GM12878 (cell line): ENCODE data around the gene ABCB9. TPM values are rescaled to one million over a fixed set of nuclear protein-coding genes. Genes with fewer than 3 reads are reported as not detected.

Experiments used
- BACH1 ChIP-seq: fragments of 450-650 bp; IDR thresholded peaks from 2 replicates; pipeline ENCODE4 v1.6.1; 2017; ENCODE audit warnings: mild to moderate bottlenecking, borderline replicate concordance
- BCL11A ChIP-seq: IDR thresholded peaks from 2 replicates; pipeline ENCODE4 v1.6.1; 2011; ENCODE audit warnings: low read depth, low read length
- BRCA1 ChIP-seq: IDR thresholded peaks from 2 replicates; pipeline ENCODE4 v1.6.1; 2011; ENCODE audit warnings: low read depth, low read length, improper control_type of control experiment
- CBX3 ChIP-seq: fragments of 200-600 bp; sonication (generic); IDR thresholded peaks from 2 replicates; pipeline ENCODE4 v1.6.1; 2016; ENCODE audit warnings: low read depth, borderline replicate concordance
- CHD4 ChIP-seq: fragments of 200-600 bp; sonication (generic); IDR thresholded peaks from 2 replicates; pipeline ENCODE4 v1.6.1; 2016; ENCODE audit warnings: mild to moderate bottlenecking
- CREB1 ChIP-seq: IDR thresholded peaks from 2 replicates; pipeline ENCODE4 v1.6.1; 2012; ENCODE audit warnings: low read depth, mild to moderate bottlenecking, inconsistent platforms
- EGR1 ChIP-seq, 2 experiments: IDR thresholded peaks; 1 replicate in 1 of 2; 2 replicates in 1 of 2; pipeline ENCODE4 v1.6.1; 2011 to 2012; ENCODE audit warnings: low read depth in 2 of 2, low read length in 2 of 2, borderline replicate concordance in 1 of 2, mild to moderate bottlenecking in 1 of 2, moderate library complexity in 1 of 2
- ESRRA ChIP-seq: IDR thresholded peaks from 2 replicates; pipeline ENCODE4 v1.6.1; 2012; ENCODE audit warnings: mild to moderate bottlenecking, low read length, improper control_type of control experiment
- GABPA ChIP-seq: IDR thresholded peaks from 2 replicates; pipeline ENCODE4 v1.6.1; 2014; ENCODE audit warnings: antibody characterized with exemption, low read depth, mild to moderate bottlenecking, inconsistent platforms
- HDAC2 ChIP-seq: fragments of 200-600 bp; sonication (generic); IDR thresholded peaks from 2 replicates; pipeline ENCODE4 v1.6.1; 2017
- MEF2A ChIP-seq: IDR thresholded peaks from 2 replicates; pipeline ENCODE4 v1.6.1; 2011; ENCODE audit warnings: low read depth, mild to moderate bottlenecking, low read length, moderate library complexity; ENCODE audit not compliant: insufficient read depth
- MEF2B ChIP-seq: fragments of 450-650 bp; IDR thresholded peaks from 2 replicates; pipeline ENCODE4 v1.6.1; 2018; ENCODE audit warnings: mild to moderate bottlenecking, moderate library complexity; ENCODE audit not compliant: partially characterized antibody, poor library complexity, severe bottlenecking
- MYC ChIP-seq: IDR thresholded peaks from 2 replicates; pipeline ENCODE4 v1.6.1; 2011; ENCODE audit warnings: mild to moderate bottlenecking, low read length, moderate library complexity, inconsistent platforms; ENCODE audit not compliant: insufficient read depth, insufficient replicate concordance, insufficient read length, severe bottlenecking
- PAX5 ChIP-seq: IDR thresholded peaks from 2 replicates; pipeline ENCODE4 v1.6.1; 2011; ENCODE audit warnings: low read depth, low read length, borderline replicate concordance
- POLR2A ChIP-seq: IDR thresholded peaks from 2 replicates; pipeline ENCODE4 v1.6.1; 2011; ENCODE audit warnings: low read depth, mild to moderate bottlenecking, low read length
- RAD21 ChIP-seq: IDR thresholded peaks from 2 replicates; pipeline ENCODE4 v1.6.1; 2011; ENCODE audit warnings: mild to moderate bottlenecking, low read depth, low read length, moderate library complexity; ENCODE audit not compliant: insufficient read depth
- RELA ChIP-seq: fragments of 450-650 bp; IDR thresholded peaks from 2 replicates; pipeline ENCODE4 v1.8.0; 2014; ENCODE audit warnings: borderline replicate concordance; ENCODE audit not compliant: partially characterized antibody
- SIN3A ChIP-seq: IDR thresholded peaks from 2 replicates; pipeline ENCODE4 v1.6.1; 2012; ENCODE audit warnings: low read depth, low read length, improper control_type of control experiment
- SIX5 ChIP-seq: IDR thresholded peaks from 2 replicates; pipeline ENCODE4 v1.6.1; 2011; ENCODE audit warnings: mild to moderate bottlenecking, low read depth, low read length, moderate library complexity; ENCODE audit not compliant: severe bottlenecking
- SMAD5 ChIP-seq: IDR thresholded peaks from 2 replicates; pipeline ENCODE4 v1.6.1; 2016; ENCODE audit warnings: antibody characterized with exemption, low read depth
- SP1 ChIP-seq: IDR thresholded peaks from one replicate; pipeline ENCODE4 v1.6.1; 2011; ENCODE audit warnings: low read depth, low read length
- SREBF2 ChIP-seq: IDR thresholded peaks from 2 replicates; pipeline ENCODE4 v1.6.1; 2012; ENCODE audit warnings: mild to moderate bottlenecking, low read length
- ZNF274 ChIP-seq: IDR thresholded peaks from one replicate; pipeline ENCODE4 v1.8.0; 2011; ENCODE audit not compliant: insufficient read length, insufficient read depth
- polyA plus RNA-seq, 11 experiments: library from polyadenylated mRNA; depleted of rRNA in 4 of 11; unstranded in 6 of 11; stranded (reverse) in 5 of 11; fragments of >200 nt; fragmentation: Nextera tagmentation in 4 of 11; fragmentation: Illumina TruSeq in 1 of 11; extraction: Ambion mirVana in 4 of 11; extraction: Trizol in 1 of 11; gene quantifications; 1 replicate in 1 of 11; 2 replicates in 10 of 11; pipeline versions ENCODE4 v1.2.1 to v1.2.3, GENCODE V29; 2011 to 2016; ENCODE audit warnings: inconsistent platforms in 2 of 11, missing spikeins in 2 of 11, low read depth in 1 of 11
- total RNA-seq, 4 experiments: library from RNA; depleted of rRNA in 3 of 4; stranded (reverse); fragments of >200 nt in 3 of 4; fragmentation: Illumina TruSeq in 1 of 4; extraction: Trizol in 1 of 4; gene quantifications; 2 replicates each; pipeline versions ENCODE4 v1.2.1 to v1.2.3, GENCODE V29; 2013 to 2021
- TF ChIP-seq, protein P1 (sequence below): fragments of 450-650 bp; IDR thresholded peaks from 2 replicates; pipeline ENCODE4 v1.6.1; 2016; ENCODE audit warnings: mild to moderate bottlenecking
- TF ChIP-seq, protein P2 (sequence below): fragments of 450-650 bp; IDR thresholded peaks from 2 replicates; pipeline ENCODE4 v1.6.1; 2017; ENCODE audit warnings: low read depth, mild to moderate bottlenecking, moderate library complexity
- TF ChIP-seq, protein P3 (sequence below), 3 experiments: IDR thresholded peaks in 2 of 3; conservative IDR thresholded peaks in 1 of 3; 2 replicates each; pipeline ENCODE4 v1.5.1; 2011; ENCODE audit warnings: low read depth in 3 of 3, low read length in 3 of 3, mild to moderate bottlenecking in 3 of 3, control low read depth in 2 of 3, moderate library complexity in 2 of 3, inconsistent platforms in 1 of 3, mixed read lengths in 1 of 3; ENCODE audit not compliant: control insufficient read depth in 2 of 3, insufficient read depth in 1 of 3; ENCODE audit errors: extremely low read depth in 1 of 3

The ABCB9 gene
- total and polyA plus RNA-seq, 10 of the 15 experiments (the other 5 are each of a cell fraction or from before 2014, with no cell fraction given): 0.37 to 4.9 (median 3.1) TPM

GRCh38 chr12:122895704-122896636, 70.3 kb downstream of the ABCB9 start, which contains the start of gene VPS37B (continued):
- TF ChIP-seq ESRRA (peak; percentile 85; the same call in 1 of the 2 replicates), RAD21 (no peak), SMAD5 (no peak), HDAC2 (no peak), CHD4 (no peak), CBX3 (no peak), MEF2A (0 out of 2 replicates have a peak, but pooled peaks have one; percentile 48), PAX5 (peak; percentile 36; the same call in 1 of the 2 replicates), EGR1 (IDR thresholded peaks at IDR 0.05; ENCODE audit: borderline replicate concordance in 1 of 2, low read depth in 2 of 2, low read length in 2 of 2) (peak in 1 of 2 experiments; percentile 85; a peak in 2 of 3 replicates), BACH1 (peak; percentile 95), BCL11A (no peak), MEF2B (peak; percentile 45), SREBF2 (no peak), SIN3A (peak; percentile 51; the same call in 1 of the 2 replicates), POLR2A (peak; percentile 93), SP1 (peak; percentile 23), SIX5 (no peak), ZNF274 (no peak), GABPA (peak; percentile 82), RELA (peak; percentile 95), CREB1 (peak; percentile 100), MYC (no peak), BRCA1 (peak; percentile 67; the same call in 1 of the 2 replicates)
- TF ChIP-seq, protein P1, sequence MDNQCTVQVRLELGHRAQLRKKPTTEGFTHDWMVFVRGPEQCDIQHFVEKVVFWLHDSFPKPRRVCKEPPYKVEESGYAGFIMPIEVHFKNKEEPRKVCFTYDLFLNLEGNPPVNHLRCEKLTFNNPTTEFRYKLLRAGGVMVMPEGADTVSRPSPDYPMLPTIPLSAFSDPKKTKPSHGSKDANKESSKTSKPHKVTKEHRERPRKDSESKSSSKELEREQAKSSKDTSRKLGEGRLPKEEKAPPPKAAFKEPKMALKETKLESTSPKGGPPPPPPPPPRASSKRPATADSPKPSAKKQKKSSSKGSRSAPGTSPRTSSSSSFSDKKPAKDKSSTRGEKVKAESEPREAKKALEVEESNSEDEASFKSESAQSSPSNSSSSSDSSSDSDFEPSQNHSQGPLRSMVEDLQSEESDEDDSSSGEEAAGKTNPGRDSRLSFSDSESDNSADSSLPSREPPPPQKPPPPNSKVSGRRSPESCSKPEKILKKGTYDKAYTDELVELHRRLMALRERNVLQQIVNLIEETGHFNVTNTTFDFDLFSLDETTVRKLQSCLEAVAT: peak; percentile 98
- TF ChIP-seq, protein P2, sequence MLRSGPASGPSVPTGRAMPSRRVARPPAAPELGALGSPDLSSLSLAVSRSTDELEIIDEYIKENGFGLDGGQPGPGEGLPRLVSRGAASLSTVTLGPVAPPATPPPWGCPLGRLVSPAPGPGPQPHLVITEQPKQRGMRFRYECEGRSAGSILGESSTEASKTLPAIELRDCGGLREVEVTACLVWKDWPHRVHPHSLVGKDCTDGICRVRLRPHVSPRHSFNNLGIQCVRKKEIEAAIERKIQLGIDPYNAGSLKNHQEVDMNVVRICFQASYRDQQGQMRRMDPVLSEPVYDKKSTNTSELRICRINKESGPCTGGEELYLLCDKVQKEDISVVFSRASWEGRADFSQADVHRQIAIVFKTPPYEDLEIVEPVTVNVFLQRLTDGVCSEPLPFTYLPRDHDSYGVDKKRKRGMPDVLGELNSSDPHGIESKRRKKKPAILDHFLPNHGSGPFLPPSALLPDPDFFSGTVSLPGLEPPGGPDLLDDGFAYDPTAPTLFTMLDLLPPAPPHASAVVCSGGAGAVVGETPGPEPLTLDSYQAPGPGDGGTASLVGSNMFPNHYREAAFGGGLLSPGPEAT: 0 out of 2 replicates have a peak, but pooled peaks have one; percentile 17
- TF ChIP-seq, protein P3, sequence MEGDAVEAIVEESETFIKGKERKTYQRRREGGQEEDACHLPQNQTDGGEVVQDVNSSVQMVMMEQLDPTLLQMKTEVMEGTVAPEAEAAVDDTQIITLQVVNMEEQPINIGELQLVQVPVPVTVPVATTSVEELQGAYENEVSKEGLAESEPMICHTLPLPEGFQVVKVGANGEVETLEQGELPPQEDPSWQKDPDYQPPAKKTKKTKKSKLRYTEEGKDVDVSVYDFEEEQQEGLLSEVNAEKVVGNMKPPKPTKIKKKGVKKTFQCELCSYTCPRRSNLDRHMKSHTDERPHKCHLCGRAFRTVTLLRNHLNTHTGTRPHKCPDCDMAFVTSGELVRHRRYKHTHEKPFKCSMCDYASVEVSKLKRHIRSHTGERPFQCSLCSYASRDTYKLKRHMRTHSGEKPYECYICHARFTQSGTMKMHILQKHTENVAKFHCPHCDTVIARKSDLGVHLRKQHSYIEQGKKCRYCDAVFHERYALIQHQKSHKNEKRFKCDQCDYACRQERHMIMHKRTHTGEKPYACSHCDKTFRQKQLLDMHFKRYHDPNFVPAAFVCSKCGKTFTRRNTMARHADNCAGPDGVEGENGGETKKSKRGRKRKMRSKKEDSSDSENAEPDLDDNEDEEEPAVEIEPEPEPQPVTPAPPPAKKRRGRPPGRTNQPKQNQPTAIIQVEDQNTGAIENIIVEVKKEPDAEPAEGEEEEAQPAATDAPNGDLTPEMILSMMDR (IDR thresholded peaks at IDR 0.05 in 2 of 3, conservative IDR thresholded peaks at IDR 0.05 in 1 of 3; ENCODE audit: control insufficient read depth in 2 of 3, extremely low read depth in 1 of 3, insufficient read depth in 1 of 3, low read depth in 3 of 3, low read length in 3 of 3): no peak
